ENCODE results near the gene OTUB2. TPM values are rescaled to one million over a fixed set of nuclear protein-coding genes. Genes with fewer than 3 reads are reported as not detected.

OTUB2 gene
- total RNA-seq, 2 donors from 2014 or later = 6.3 to 6.7 TPM

GRCh38 chr14:94051115-94051514, 25.0 kb downstream of the OTUB2 start:
- Histone ChIP-seq H3K4me3 (ENCODE audit: low read length) (no peak overlapping the region), H3K9me3 (ENCODE audit: control insufficient read depth, low read length) (no peaks in the 10 kb centered on the region), H3K27me3 (ENCODE audit: control insufficient read depth, insufficient read depth, low read length, poor library complexity, severe bottlenecking) (no peaks in the 10 kb centered on the region), H3K36me3 (ENCODE audit: control insufficient read depth, insufficient read depth, low read length) (peaks cover 87% of the 10 kb centered on the region), H3K9ac (ENCODE audit: extremely low read depth, low read length, poor library complexity, severe bottlenecking) (no peak overlapping the region), H3K27ac (ENCODE audit: low read depth, low read length) (no peak overlapping the region), H3K4me1 (ENCODE audit: control insufficient read depth, insufficient read depth, low read length) (no peaks in the 10 kb centered on the region)
- Mint-ChIP-seq H3K27me3 (ENCODE audit: insufficient read depth) (no peaks in the 10 kb centered on the region), H3K4me3 (no peak overlapping the region), H3K36me3 (ENCODE audit: low read depth) (peaks cover 67% of the 10 kb centered on the region), H3K4me1 (no peaks in the 10 kb centered on the region), H3K9me3 (no peaks in the 10 kb centered on the region), H3K27ac (peak overlapping the region; percentile 58)
- TF ChIP-seq, protein P1, sequence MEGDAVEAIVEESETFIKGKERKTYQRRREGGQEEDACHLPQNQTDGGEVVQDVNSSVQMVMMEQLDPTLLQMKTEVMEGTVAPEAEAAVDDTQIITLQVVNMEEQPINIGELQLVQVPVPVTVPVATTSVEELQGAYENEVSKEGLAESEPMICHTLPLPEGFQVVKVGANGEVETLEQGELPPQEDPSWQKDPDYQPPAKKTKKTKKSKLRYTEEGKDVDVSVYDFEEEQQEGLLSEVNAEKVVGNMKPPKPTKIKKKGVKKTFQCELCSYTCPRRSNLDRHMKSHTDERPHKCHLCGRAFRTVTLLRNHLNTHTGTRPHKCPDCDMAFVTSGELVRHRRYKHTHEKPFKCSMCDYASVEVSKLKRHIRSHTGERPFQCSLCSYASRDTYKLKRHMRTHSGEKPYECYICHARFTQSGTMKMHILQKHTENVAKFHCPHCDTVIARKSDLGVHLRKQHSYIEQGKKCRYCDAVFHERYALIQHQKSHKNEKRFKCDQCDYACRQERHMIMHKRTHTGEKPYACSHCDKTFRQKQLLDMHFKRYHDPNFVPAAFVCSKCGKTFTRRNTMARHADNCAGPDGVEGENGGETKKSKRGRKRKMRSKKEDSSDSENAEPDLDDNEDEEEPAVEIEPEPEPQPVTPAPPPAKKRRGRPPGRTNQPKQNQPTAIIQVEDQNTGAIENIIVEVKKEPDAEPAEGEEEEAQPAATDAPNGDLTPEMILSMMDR (conservative IDR thresholded peaks at IDR 0.05) = peak; percentile 78
- DNase-seq = peak; percentile 78
- 82 to 86% methylated on average over 6 to 9 of the region's 9 CpGs for WGBS, 2 experiments (ENCODE audit: insufficient coverage in 1 of 2, insufficient read length in 1 of 2)

GRCh38 chr14:94051779-94052178, 25.6 kb downstream of the OTUB2 start:
- no peak for DNase-seq
- Histone ChIP-seq H3K27me3 (ENCODE audit: control insufficient read depth, insufficient read depth, low read length, poor library complexity, severe bottlenecking) (no peaks in the 10 kb centered on the region), H3K27ac (ENCODE audit: low read depth, low read length) (no peak overlapping the region), H3K9me3 (ENCODE audit: control insufficient read depth, low read length) (no peaks in the 10 kb centered on the region), H3K4me1 (ENCODE audit: control insufficient read depth, insufficient read depth, low read length) (no peaks in the 10 kb centered on the region), H3K4me3 (ENCODE audit: low read length) (no peak overlapping the region), H3K36me3 (ENCODE audit: control insufficient read depth, insufficient read depth, low read length) (peaks cover 92% of the 10 kb centered on the region), H3K9ac (ENCODE audit: extremely low read depth, low read length, poor library complexity, severe bottlenecking) (no peak overlapping the region)
- H3K36me3 Mint-ChIP-seq (ENCODE audit: low read depth) = peaks cover 74% of the 10 kb centered on the region
- no peaks in the 10 kb centered on the region for H3K27me3 Mint-ChIP-seq (ENCODE audit: insufficient read depth)
- no peaks in the 10 kb centered on the region for H3K9me3 Mint-ChIP-seq
- H3K4me1 Mint-ChIP-seq = no peaks in the 10 kb centered on the region
- no peak overlapping the region for H3K4me3 Mint-ChIP-seq
- H3K27ac Mint-ChIP-seq = peak overlapping the region; percentile 58
- 86 to 100% methylated on average over 1 to 3 of the region's 3 CpGs for WGBS, 2 experiments (ENCODE audit: insufficient coverage in 1 of 2, insufficient read length in 1 of 2)
- TF ChIP-seq, protein P1 (conservative IDR thresholded peaks at IDR 0.05) = no peak

DNA sequence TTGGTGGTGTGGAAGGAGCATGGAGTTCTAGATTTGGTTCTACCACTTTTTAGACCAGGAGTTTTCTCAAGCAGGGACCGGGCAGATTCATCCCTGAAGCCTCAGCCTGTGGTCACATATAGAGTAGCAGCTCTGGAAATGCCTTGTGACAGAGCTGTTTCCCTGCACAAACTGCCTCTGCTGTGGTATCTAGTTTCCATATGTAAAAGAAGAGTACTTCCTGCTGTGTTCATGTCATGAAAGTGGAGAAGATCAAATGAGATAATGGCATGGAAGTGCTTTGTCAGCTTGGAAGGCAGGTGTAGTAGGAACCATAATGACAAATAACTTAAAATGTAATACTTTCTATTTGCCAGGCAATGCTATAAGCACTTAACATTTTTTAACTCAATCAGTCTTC, 26.1 kb downstream of the OTUB2 start:
- no peak overlapping the region for H3K4me3 ChIP-seq (ENCODE audit: low read length)
- 98 to 100% methylated on average over 1 of the region's 1 CpG for WGBS, 2 experiments (ENCODE audit: insufficient coverage in 1 of 2, insufficient read length in 1 of 2)
- no peak overlapping the region for H3K27ac ChIP-seq (ENCODE audit: low read depth, low read length)

More for the DNA sequence above, 26.1 kb downstream of the OTUB2 start:
- TF ChIP-seq, protein P1 (conservative IDR thresholded peaks at IDR 0.05) = no peak
- Histone ChIP-seq H3K9me3 (ENCODE audit: control insufficient read depth, low read length) (no peaks in the 10 kb centered on the region), H3K27me3 (ENCODE audit: control insufficient read depth, insufficient read depth, low read length, poor library complexity, severe bottlenecking) (no peaks in the 10 kb centered on the region), H3K4me1 (ENCODE audit: control insufficient read depth, insufficient read depth, low read length) (no peaks in the 10 kb centered on the region), H3K36me3 (ENCODE audit: control insufficient read depth, insufficient read depth, low read length) (peaks cover 93% of the 10 kb centered on the region), H3K9ac (ENCODE audit: extremely low read depth, low read length, poor library complexity, severe bottlenecking) (no peak overlapping the region)
- no peak for DNase-seq
- Mint-ChIP-seq H3K27ac (no peak overlapping the region), H3K4me1 (no peaks in the 10 kb centered on the region), H3K36me3 (ENCODE audit: low read depth) (peaks cover 73% of the 10 kb centered on the region), H3K4me3 (no peak overlapping the region), H3K9me3 (no peaks in the 10 kb centered on the region), H3K27me3 (ENCODE audit: insufficient read depth) (no peaks in the 10 kb centered on the region)

Measured in endodermal cell (in vitro differentiated cells).